Gastrocnemius medialis (tissue), 4 donors: ENCODE results near the gene ELAVL1.

Source experiments
- CTCF ChIP-seq, 5 experiments: fragments of 450-650 bp in 3 of 5; fragments of 200-600 bp in 2 of 5; sonication (generic) in 2 of 5; IDR thresholded peaks in 4 of 5; conservative IDR thresholded peaks in 1 of 5; 1 replicate in 4 of 5; 2 replicates in 1 of 5; pipeline ENCODE4 v1.5.1; 2016 to 2019; ENCODE audit warnings: antibody characterized with exemption in 5 of 5, mild to moderate bottlenecking in 3 of 5, moderate library complexity in 3 of 5
- POLR2A ChIP-seq, 2 donors: fragments of 450-650 bp; IDR thresholded peaks; one replicate each; pipeline ENCODE4 v1.6.1; 2017; ENCODE audit warnings: antibody characterized with exemption in 2 of 2, mild to moderate bottlenecking in 2 of 2, moderate library complexity in 2 of 2

GRCh38 chr19:7982651-7983099 is 22.8 kb downstream of the ELAVL1 start:
- TF ChIP-seq CTCF (IDR thresholded peaks at IDR 0.05 in 4 of 5, conservative IDR thresholded peaks at IDR 0.05 in 1 of 5) (no peak), POLR2A (IDR thresholded peaks at IDR 0.05) (no peak)
